HG03558 (cell line): ENCODE data around the gene SELENOW.
"Not testable (repeated sequence)": the region's sequence is repeated elsewhere in the genome, so short reads cannot be mapped to it uniquely, and the experiment has no call there.

Experiments used
- ATAC-seq: cut with Tn5 transposase; IDR thresholded peaks from one replicate; pipeline ENCODE4 v1.9.1; 2021; ENCODE audit warnings: moderate number of reproducible peaks; ENCODE audit not compliant: unreplicated experiment; ENCODE audit errors: extremely low read depth

SELENOW gene

GRCh38 chr19:47755762-47756626 is 22.5 kb upstream of the SELENOW start:
- ATAC-seq = no peak

- ATAC-seq = no peak
These were observed 21.9 kb upstream of the SELENOW start for GRCh38 chr19:47756627-47756929.

- ATAC-seq = no peak
These were observed 21.4 kb upstream of the SELENOW start for GRCh38 chr19:47756953-47757608.

- ATAC-seq = no peak
These were observed 20.7 kb upstream of the SELENOW start for GRCh38 chr19:47757617-47758442.

GRCh38 chr19:47758443-47758804 is 20.1 kb upstream of the SELENOW start:
- ATAC-seq = no peak

GRCh38 chr19:47760632-47760999 is 17.9 kb upstream of the SELENOW start:
- no peak for ATAC-seq

- no peak for ATAC-seq
These were observed 16.9 kb upstream of the SELENOW start for GRCh38 chr19:47761566-47761965.

- no peak for ATAC-seq
These were observed 16.4 kb upstream of the SELENOW start for GRCh38 chr19:47762151-47762550.

GRCh38 chr19:47762615-47763308 is 15.7 kb upstream of the SELENOW start:
- ATAC-seq = no peak

- not testable (repeated sequence) for ATAC-seq
These were observed 13.8 kb upstream of the SELENOW start for GRCh38 chr19:47764705-47765104.

- ATAC-seq = no peak
These were observed 12.8 kb upstream of the SELENOW start for GRCh38 chr19:47765523-47766358.

- ATAC-seq = no peak
These were observed 12.2 kb upstream of the SELENOW start for GRCh38 chr19:47766359-47766620.

GRCh38 chr19:47766670-47767069 is 11.8 kb upstream of the SELENOW start:
- ATAC-seq = no peak

GRCh38 chr19:47767349-47767748 is 11.2 kb upstream of the SELENOW start:
- no peak for ATAC-seq

- no peak for ATAC-seq
These were observed 9.9 kb upstream of the SELENOW start for GRCh38 chr19:47768604-47769003.

- ATAC-seq = no peak
These were observed 9.0 kb upstream of the SELENOW start for GRCh38 chr19:47769534-47769933.

GRCh38 chr19:47771291-47771690 is 7.2 kb upstream of the SELENOW start:
- ATAC-seq = not testable (repeated sequence)

- ATAC-seq = no peak
These were observed 1.9 kb upstream of the SELENOW start for GRCh38 chr19:47776568-47776967.

- not testable (repeated sequence) for ATAC-seq
These were observed 1.1 kb upstream of the SELENOW start for GRCh38 chr19:47777245-47778048.
